Stimulated activated CD4-positive, alpha-beta T cell treated with anti-CD3 and anti-CD28 coated beads, Interleukin-15, amount 100 ng/mL, for 24 hours (primary cell): Measurements from ENCODE around the gene CDK6.
"Not testable (repeated sequence)": the region's sequence is repeated elsewhere in the genome, so short reads cannot be mapped to it uniquely, and the experiment has no call there.

Source experiments
- DNase-seq: peaks from one replicate; pipeline ENCODE4 v3.0.0-alpha.2; 2020

Gene CDK6

GRCh38 chr7:92612501-92612900 is 223.9 kb downstream of the CDK6 start:
- no peak for DNase-seq

DNA sequence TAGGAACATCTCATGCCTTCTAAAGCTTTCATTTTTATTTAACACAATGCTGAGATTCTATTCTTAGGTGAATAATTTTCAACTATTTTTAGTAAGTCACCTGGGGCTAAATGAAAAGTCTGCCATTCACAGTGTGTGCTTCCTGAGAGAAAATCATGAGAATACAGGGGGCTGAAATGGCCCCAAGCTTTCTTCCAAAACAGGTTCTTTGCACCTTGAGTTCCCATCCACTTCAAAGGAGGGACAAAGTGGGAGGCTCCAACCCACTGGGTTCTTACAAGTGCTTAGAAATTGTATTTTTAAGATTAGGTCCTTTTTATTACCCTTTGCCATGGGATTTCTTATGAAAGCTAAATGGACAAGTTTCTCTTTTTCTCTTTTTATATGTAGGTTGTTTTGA is 224.6 kb downstream of the CDK6 start:
- no peak for DNase-seq

DNA sequence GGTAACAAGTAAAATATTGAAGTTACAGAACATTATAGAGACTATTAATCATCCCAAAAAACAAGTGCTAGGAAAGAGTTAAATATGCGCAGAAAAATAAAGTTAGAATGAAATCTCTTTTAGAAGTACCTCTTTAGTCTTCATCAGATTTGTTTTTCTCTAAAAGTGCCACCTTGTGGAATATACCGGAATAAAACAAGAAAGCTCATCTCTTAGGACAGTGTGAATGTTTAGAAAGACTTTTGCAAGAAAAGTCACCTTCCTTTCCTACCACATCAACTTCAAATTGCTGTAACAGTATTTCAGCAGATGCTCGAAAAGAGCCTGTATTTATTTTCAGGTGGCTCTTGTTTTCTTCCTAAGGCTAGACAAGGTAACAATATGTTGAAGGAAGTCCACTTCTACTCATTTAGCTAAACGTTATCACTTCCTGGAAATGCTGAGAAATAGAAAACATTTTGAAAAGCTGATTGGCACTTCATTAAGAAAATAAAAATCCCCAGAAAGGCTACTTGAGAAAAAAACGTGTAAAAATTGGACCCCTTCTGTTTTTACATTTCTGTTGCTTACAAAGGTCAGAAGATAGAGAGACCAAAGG is 226.4 kb downstream of the CDK6 start:
- DNase-seq: no peak

DNA sequence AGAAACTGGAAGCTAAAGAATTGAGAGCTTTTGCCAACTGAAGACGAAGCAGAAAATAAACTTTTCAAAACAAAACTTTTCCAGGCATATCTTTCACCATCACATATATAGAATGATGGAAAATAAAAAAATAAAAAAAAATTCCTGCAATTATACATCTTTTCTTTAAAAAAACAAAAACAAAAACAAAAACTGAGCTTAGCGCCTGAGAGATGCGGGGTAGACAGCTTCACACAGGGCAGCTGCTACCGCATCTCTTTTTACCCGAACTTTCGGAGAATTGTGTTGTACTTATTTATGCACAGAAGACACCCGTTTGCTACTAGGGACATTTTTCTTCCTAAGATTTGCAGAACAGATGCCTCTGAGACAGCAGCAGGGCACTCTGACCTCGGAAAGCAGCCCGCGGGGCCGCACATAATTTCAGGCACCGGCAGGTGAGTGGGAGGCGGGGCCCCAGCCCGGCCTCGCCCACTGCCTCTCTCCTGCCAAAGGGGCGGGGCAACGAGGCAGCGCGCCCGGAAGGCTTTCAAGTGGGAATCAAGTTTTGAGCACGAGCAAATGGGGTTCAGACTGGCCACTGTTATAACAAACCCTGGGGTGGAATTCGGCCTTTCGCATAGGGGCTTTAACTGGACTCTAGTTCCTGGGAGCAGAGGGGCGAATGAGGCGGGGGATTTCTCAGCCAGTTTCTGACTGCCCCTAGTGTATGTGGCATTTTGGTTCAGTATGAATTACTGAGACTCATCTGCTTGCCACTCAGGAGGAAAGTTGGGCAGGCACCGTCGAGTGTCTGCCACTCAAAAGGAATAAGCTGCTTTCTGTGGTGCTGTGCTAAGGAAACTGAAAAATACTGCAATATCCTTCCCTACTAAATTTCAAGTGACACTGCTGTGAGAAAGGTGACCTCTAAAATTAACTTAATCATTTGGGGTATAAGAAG is 227.7 kb downstream of the CDK6 start:
- no peak for DNase-seq

DNA sequence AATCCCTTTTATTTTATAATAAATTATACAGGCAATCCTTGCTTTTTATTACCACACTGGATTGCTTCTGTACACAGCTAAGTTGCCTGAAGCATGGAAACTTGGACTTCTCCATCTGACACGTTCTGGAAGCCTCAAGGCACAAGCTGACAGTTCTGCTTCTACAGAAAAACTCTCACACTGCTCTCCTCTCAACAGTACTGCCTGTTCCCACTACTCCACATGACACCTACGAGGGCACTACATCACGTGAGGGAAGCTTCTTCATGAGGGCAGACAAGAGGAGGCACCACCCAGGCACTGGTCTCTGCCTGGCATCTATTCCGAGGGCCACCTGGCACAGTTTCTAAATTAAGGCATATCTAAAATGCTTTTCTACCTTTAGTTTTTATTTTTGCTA is 229.4 kb downstream of the CDK6 start:
- no peak for DNase-seq

DNA sequence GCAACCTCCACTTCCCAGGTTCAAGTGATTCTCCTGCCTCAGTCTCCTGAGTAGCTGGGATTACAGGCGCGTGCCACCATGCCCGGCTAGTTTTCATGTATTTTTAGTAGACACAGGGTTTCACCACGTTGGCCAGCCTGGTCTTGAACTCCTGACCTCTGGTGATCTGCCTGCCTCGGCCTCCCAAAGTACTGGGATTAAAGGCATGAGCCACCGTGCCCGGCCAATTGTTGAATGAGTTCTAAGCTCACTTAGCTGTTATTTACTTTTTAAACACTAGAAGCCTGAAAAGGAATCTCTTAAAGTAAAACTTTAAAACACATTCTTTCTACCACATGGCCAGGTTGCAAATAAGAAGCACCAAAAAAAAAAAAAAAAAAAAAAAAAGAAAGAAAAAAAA is 231.9 kb downstream of the CDK6 start:
- DNase-seq: not testable (repeated sequence)

GRCh38 chr7:92603089-92603445 is 233.3 kb downstream of the CDK6 start:
- no peak for DNase-seq

DNA sequence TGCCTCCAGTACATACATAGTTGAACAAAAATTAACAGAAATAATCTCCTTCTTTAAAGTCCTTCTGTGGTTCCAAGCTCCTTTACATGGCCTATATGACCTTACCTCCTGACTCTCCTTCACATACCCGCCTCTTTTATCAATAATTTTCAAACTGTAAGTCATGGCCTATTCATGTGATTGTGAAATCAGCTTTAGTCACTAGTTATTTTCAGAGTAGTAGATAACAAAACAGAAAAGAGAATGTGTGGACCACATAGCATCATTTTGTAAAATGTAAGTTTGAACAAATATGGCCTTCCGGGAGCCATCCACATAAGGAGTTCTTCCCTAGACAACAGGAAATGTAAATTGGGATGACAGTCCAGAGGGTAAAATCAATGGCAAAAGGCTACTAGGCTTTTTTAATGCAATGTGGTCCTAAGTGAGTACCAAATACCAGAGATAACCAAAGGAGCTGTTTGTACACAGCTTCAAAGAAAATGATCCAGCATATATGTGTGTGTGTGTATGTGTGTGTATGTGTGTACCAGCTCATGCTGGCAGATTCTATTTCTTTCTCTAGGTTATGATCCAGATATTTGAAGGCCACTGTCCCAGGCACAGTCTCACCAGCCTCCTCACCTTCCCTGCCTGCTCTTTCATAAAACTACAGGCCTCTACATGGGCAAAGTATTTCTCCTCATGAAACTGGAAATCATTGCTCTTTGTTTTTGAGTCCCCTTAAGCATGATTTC is 233.9 kb downstream of the CDK6 start:
- no peak for DNase-seq

- DNase-seq: no peak
Observed at GRCh38 chr7:92598310-92598981, 237.9 kb downstream of the CDK6 start.

- no peak for DNase-seq
Observed at GRCh38 chr7:92595281-92595680, 241.1 kb downstream of the CDK6 start.

- no peak for DNase-seq
Observed at GRCh38 chr7:92594746-92595145, 241.6 kb downstream of the CDK6 start.

DNA sequence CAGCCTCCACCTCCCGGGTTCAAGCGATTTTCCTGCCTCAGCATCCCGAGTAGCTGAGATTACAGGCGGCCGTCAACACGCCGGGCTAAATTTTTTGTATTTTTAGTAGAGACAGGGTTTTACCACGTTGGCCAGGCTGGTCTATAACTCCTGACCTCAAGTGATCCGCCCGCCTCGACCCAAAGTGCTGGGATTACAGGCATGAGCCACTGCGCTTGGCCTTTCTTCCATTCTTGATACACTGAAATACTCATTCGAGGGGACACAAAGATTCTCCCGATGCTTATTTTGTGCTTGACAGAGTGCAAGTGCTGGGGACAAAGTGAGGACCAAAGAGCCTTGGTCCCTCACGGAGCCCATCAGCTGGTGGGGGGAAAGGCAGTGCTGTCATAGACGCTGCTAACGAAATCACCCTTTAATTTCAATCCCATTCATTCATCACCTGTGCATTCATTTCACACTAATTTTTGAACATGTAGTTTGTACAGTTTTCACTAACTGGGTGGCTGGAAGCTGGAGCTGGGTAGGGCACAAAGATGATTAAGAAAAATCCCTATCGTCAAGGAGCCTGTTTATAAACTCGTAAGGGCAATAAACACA is 245.6 kb downstream of the CDK6 start:
- DNase-seq: no peak

- DNase-seq: no peak
Observed at GRCh38 chr7:92589056-92589455, 247.3 kb downstream of the CDK6 start.

DNA sequence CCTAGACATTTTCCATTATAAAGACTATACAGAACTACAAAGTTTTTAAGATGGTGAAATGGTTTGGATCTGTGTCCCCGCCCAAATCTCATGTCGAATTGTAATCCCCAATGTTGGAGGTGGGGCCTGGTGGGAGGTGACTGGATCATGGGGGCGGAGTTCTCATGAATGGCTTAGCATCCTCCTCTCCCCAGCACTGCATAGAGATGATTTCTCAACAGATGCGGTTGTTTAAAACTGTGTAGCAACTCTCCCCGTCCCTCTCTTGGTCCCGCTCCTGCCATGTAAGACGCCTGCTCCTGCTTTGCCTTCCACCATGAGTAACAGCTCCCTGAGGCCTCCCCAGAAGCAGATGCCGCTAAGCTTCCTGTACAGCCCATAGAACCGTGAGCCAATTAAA is 247.8 kb downstream of the CDK6 start:
- DNase-seq: peak; percentile 37

DNA sequence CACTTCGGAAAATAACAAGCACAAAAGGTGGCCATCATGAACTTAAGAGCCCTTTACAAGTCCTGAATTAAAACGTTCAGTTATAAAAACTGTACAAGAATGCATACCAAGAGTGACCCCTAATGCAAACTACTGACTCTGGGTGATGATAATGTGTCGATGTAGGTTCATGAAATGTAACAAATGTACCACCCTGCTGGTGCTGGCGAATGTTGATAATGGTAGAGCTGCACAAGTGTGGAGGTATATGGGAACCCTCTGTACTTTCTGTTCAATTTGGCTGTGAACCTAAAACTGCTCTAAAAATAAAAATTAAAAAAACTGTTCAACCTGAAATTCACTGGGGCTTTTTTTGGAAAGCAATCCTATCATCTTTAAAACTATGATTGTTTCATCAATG is 249.5 kb downstream of the CDK6 start:
- no peak for DNase-seq

DNA sequence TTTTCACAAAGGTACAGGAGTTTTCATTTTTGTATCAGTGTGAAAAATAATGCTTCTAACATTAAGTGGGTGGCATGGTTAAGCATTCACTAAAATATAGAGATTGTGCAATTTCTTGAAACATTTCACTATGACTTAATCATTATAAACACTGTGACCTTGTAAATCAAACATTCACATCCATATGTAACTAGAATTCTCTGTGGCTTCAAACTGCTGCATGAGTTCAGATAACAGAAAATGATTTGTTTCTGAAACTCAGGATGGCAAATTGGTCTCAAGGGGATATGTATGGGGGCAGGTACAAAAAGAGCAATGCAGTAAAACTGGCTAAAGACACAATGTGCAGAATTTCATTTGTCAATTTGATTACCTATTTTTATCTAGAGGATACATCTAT is 250.0 kb downstream of the CDK6 start:
- DNase-seq: no peak

DNA sequence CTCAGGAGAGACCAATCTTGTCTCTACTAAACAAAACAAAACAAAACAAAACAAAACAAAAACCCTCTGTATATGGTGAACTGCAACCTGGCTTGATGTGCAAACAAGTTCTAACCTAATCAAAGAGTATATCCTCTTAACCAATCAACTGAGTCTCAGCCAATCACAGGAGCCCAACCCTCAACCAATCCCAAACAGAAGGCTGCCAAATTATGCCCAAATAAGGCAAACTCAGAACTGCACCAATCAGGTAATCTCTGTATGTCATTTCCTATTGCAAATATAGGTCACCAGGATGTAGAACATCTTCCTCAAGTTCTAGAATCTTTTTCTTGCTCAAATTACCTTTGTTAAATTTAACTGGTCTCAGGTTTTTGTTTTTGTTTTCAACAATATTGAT is 251.4 kb downstream of the CDK6 start:
- no peak for DNase-seq

GRCh38 chr7:92582948-92583347 is 253.4 kb downstream of the CDK6 start:
- DNase-seq: no peak

DNA sequence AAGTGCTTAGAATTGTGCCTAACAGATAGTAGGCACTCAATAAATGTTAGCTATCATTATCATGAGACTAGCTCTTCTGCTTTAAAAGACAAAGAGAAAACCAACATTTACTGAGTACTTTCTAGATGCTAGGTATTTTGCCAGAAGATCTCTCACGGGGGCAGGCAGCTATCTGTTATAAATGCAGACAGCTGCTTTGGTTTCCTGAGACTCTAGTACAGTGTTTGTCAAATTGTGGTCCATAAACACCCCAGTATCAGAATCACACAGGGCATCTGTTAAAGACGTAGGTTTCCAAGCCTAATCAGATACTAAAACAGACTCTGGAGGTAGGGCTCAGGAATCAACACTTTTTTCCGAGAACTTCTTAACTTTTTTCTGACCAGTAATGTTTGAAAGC is 260.1 kb downstream of the CDK6 start:
- DNase-seq: no peak

- DNase-seq: no peak
Observed at GRCh38 chr7:92569137-92569536, 267.2 kb downstream of the CDK6 start.

DNA sequence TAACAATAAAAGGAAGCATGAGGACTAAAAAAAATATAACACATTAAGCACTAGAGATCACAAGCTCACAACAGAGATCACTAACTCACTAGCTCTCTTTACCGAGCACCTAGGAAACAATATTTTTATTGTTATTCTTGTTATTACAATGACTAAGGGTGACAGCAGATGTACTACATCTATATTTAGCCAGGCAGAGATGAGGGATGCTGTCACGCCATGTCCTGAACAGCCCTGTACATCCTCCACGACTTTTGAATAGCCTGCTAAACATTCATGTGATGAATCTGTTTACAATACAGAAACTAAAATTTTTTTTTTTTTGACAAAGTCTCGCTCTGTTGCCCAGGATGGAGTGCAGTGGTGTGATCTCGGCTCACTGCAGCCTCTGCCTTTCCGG is 268.9 kb downstream of the CDK6 start:
- no peak for DNase-seq

DNA sequence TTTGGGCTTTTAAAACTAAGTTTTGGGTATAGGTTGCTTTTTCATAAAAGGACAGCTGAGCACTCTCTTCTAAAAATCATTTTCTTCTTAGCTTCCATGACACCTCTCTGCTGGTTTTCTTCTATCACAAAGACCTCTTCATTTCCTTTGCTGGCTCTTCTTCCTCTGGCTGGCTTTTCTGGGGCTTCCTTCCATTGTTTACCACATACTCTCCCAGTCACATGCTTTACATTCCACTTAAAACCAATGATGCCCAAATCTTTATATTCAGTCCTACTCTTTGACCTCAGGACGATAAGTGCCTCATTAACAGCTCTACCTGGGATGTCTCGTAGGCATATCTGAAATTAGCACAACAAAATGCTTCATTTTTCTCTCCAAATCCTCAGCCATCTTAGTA is 273.0 kb downstream of the CDK6 start:
- DNase-seq: no peak

GRCh38 chr7:92560602-92561001 is 275.8 kb downstream of the CDK6 start:
- DNase-seq: no peak
